Putamen (tissue), 1 donor: ENCODE results near the gene HCN4.
"Not testable (repeated sequence)": the region's sequence is repeated elsewhere in the genome, so short reads cannot be mapped to it uniquely, and the experiment has no call there.

Experiments
- DNase-seq: peaks from one replicate; pipeline ENCODE4 v3.0.0-alpha.2; 2016; ENCODE audit warnings: low spot score

Gene HCN4

DNA sequence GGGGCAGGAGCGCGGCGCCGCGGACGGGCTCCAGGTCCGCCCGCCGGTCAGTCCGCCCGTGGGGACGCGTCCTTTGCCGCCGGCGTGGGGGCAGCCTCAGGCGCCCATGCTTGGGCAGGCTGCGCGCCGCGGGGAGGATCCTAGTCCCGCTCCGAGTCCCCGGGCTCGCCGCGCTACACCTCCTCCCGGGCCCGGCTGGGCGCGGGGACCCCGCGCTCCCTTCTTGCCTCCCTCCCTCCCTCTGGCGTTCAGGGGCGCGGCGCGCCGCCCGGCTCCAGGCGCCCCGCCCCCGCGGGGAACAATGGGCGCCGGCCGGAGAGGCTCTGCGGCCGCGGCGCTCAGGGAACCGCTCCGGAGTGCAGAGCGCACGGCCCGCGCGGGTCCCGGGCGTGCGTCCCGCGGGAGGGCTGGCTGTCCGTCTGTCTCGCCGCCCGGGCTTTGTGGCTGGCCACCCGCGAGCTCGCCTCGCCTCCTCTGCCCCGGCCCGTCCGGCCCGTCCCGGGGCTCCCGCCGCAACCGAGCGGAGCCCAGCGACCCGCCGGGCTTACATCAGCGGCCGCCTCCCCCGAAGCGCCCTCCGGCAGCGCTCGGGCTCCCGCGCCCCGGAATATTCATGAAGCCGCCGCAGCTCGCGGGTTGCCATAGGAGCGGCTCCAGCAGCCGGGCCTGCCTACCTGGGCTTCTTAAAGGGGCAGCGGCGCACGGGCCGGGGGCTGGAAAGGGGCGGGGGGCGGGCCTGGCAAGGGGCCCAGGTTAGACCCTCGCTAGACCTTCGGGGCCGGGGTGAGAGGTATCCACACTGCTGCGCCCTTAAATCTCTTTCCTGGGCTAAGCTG lies at the start of gene HCN4:
Gene HCN4, minus strand, starts transcription at position 658 of the 836 bp plus-strand sequence. CDS start 688 bp downstream, outside the sequence.
- no peak for DNase-seq

DNA sequence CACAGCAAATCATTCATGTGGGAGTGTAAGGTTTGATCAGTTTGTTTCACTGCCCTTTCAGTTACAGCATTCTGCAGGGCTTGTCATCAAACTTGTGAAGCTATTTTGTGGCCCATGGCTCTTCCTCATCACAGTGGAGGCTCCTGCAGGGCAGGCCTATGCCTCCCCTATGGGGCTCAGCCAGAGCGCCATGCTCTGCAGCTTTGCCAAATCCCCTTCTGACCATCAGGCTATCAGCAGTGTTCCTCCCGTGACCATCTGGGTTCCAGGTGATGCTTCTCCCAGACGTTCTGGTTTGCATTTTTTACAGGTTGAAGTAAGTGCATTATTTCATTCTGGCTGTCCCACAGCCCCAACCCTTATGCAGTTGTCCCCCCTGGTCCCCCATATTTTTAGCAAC lies 46.1 kb upstream of the HCN4 start:
- no peak for DNase-seq

- no peak for DNase-seq
These were observed 34.4 kb upstream of the HCN4 start for GRCh38 chr15:73403171-73403570.

DNA sequence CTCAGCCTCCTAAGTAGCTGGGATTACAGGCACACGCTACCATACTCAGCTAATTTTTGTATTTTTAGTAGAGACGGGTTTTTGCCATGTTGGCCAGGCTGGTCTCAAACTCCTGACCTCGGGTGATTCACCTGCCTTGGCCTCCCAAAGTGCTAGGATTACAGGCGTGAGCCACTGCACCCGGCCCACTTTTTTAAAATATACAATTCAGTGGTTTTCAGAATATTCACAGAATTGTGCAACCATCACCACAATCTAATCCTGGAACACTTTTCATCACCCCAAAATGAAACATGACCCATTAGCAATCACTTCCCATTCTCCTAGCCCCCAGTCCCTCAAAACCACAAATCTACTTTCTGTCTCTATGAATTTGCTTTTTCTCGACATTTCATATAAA lies 31.5 kb upstream of the HCN4 start:
- not testable (repeated sequence) for DNase-seq

DNA sequence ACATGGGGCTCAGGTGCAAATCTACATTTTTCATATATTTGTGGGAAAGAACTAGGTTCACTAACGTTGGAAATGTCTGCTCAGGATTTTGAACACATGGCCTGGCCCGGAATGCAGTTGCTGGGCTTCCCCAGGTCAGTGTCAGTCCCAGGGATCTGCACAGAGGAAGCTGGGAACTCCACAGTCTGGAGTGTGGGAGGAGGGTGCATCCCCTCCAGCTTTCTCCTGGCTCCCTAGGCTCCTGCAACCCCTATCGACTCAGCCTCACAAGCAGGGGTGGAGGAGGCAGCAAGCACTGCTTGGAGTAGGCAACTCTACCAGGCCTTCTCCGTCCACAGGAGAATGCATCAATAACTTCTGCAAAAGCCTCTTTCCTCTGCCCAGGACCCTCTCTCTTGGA lies 30.1 kb upstream of the HCN4 start:
- DNase-seq = no peak

DNA sequence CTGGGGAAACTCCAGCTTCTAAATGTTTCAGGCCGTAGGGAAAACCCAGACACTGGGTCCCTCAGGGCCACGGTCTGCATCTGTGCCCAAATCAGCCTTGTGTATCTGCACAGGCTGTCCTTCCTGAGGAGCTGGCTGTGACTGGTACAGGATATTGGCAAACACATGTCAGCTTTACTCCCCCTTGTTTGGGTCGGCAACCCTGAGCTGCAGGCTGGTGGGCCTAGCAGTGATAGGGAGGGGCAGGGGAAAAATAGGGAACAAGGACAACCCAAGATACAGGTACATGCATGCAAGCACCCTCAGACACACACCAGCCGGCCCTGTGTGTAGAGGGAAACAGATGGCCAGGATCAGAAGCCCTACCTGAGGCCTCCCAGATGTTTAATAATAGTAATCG lies 28.7 kb upstream of the HCN4 start:
- no peak for DNase-seq

- DNase-seq = no peak
These were observed 26.9 kb upstream of the HCN4 start for GRCh38 chr15:73395671-73396070.

DNA sequence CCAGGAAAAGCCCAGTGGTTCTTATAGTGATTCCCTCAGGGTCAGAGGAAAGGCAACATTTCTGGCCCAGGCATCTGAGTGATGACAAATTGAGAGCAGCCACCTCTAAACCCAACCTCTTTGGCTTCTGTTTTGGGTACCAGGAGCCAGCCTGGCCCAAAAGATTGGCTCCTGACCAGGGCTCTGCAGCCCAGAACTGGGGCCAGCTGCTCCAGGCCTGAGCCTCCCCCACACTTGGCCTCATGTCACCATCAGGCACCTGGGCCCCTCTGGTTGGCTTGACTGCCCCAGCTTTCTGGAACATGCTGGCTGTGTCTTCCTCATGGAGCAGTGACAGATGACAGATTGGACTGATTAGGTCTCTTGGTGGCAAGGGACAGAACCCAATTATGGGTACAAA lies 26.0 kb upstream of the HCN4 start:
- no peak for DNase-seq

- no peak for DNase-seq
These were observed 24.6 kb upstream of the HCN4 start for GRCh38 chr15:73393336-73393735.

GRCh38 chr15:73392025-73392424 lies 23.3 kb upstream of the HCN4 start:
- DNase-seq = no peak

GRCh38 chr15:73391128-73391872 lies 22.5 kb upstream of the HCN4 start:
- DNase-seq = no peak

- DNase-seq = no peak
These were observed 21.3 kb upstream of the HCN4 start for GRCh38 chr15:73389971-73390544.

DNA sequence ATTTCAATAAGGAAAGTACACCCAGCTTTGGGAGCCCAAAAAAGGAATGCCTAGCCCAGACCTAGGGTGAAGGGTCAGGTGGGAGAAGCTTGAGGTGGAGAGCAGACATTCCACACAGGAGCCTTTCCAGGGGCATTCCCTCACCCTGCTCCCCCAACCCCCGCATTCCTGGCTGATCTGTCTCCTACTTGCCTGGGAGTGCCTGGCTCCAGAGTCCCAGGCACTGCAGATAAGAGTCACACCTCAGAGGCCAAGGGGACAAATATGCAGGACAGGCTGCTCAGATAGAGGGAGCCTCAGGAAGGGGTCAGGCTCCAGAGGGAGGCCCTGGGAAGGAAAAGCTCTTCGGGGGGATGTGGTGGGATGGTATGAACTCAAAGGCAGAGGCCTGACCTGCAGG lies 20.8 kb upstream of the HCN4 start:
- no peak for DNase-seq

GRCh38 chr15:73388256-73388781 lies 19.6 kb upstream of the HCN4 start:
- no peak for DNase-seq

DNA sequence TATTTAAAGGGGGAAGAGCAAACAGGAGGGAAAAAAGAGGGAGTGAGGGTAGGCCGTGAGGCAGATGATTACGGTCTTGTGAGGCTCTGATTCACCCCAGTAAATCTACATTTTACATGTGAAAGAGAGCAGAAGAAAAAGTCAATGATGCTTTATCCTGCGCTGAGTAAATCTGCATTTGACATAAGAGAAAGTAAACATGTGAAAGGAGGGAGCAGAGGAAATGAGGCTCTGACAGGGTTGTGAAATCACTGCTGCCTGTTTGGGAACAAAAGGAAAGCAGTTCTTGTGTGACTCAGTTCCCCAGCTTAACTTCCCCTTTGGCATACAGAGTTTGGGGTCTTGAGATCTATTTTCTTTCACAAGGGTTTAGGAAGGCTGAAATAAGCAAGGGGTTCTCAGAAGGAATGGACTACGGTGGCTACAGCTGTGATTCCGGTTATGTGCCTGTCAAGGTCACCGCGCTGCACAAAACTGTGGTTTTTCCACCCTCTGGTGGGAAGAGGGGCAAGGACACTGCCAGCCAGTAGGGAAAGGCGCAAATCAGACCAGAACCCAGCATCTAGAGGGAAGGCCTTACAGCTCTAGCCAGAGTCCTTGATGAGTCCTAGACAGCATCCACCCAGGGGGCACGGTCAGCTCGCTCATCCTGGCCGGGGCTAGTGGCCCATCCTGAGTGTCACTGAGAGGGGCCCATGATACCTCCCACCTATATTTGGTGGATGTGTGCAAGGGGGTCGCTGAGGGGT lies 18.9 kb upstream of the HCN4 start:
- DNase-seq = no peak

DNA sequence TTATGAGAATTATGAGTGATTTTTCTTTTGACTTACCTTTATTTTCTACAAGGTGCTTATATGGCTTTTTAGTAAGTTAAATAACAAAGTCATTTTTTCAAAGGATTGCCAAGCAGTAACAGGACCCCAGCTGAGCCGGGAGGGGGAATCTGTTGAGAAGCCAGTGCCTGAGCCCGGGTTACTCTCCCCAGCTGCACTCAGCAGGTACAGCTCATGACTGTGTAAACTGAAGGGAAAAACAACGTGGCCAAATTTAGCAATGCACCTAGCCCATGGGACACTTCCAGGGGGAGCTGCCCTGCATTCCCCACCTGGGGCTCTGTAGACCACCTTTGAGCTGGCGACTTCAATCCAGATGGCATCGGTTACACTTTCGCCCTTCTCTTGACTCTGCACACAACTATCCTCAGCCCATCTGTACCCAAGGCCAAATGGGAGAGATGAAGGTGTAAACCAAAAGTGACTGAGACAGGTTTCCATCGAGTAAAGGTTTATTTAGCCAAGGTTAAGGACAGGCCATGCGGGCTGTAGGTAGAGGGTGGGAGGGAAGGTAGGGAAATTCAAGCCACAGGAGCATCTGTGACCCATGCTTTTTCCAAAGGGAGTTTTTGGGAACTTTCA lies 18.2 kb upstream of the HCN4 start:
- no peak for DNase-seq

DNA sequence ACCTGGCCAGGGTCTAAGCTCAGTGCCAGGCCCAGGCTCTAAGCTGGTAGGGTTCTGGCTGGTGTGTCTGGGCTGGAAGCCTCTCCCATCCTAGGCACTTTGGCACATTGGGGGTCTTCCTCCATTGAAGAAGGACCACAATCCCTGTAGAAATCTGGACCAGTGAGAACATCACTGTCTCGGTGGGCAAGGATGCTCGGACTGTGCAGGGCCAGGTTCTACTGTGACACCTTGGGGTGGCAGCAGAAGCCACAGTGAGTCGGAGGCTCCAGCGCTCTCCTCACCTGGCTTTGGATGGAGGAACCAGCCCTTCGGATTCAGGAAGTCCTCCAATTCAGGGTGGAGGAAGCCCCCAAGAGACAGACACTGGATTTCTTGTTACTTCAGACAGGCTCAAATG lies 17.5 kb upstream of the HCN4 start:
- DNase-seq = no peak

DNA sequence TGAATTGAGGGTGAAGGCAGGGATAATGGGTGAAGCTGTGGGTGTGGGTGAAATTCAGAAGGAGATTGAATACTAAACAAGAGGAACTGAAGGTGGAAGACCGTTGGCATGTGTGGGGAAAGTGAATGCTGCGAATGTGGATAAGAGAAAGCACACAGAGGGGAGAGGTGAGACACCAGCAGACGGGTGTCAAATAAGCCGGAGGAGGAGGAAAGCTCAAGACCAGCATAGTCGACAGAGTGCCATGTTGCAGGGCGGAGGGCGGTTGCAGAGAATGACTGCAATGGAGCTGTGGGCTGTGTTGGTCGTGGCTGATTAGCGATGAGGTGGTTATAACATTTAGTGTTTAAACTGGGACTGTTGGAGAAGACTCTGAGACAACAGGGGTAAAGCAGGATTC lies 16.4 kb upstream of the HCN4 start:
- no peak for DNase-seq

GRCh38 chr15:73383310-73384189 lies 14.8 kb upstream of the HCN4 start:
- DNase-seq = no peak

DNA sequence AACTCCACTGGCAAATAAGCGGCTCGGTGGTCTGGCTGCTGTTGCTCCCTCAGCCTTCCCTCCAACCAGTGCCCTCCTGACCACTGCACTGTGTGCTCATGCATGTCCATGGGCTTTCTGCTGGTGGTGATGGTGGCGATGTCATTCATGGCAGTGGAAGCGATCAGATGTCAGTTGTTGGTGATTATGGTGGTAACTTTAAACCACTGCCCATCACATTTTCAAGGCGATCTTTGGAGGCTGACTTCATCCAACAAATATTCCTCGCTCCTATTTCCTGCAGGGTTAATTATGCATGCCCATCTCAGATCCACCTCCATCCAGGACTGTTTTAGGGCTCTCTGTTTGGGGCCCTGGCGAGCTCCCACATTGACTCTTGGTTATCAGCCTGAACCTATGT lies 13.4 kb upstream of the HCN4 start:
- no peak for DNase-seq

GRCh38 chr15:73380661-73381060 lies 11.9 kb upstream of the HCN4 start:
- DNase-seq = no peak
